HepG2 (cell line): ENCODE measurements around the gene LDHAL6B. TPM values are rescaled to one million over a fixed set of nuclear protein-coding genes. Genes with fewer than 3 reads are reported as not detected.

Experiments
- ATAC-seq: fragments of 200-7000 bp; cut with Tn5 transposase; 3 replicates; pipeline ENCODE4 v1.9.1; 2020; ENCODE audit warnings: mild to moderate bottlenecking, moderate library complexity
- BruUV-seq: library from RNA; stranded (reverse); fragments of 400-500 nt; replicated peaks from 2 replicates; lab custom pipeline; 2021; lab: Mats Ljungman, UMichigan
- CTCF ChIA-PET: fragments of 300-600 bp; formaldehyde crosslinking; extraction: SDS; loops from one replicate; lab custom pipeline; 2021; ENCODE audit warnings: low total read pairs, inconsistent platforms, low intra/inter-chr PET ratio; lab: Yijun Ruan, JAX
- POLR2A ChIA-PET: fragments of 350-600 bp; sonication (Branson Sonifier 250); formaldehyde crosslinking; loops from one replicate; lab custom pipeline; 2020; ENCODE audit warnings: antibody characterized with exemption, inconsistent platforms; lab: Yijun Ruan, JAX
- DNase-seq: peaks from one replicate; pipeline ENCODE4 v3.0.0-alpha.2; 2015; ENCODE audit warnings: low spot score
- FAIRE-seq: peaks from 3 replicates; lab custom pipeline; 2011; peaks lifted over from hg19 to GRCh38; lab: Jason Lieb, UNC
- H2AFZ ChIP-seq: one replicate; pipeline ENCODE4 v1.6.1; 2011; ENCODE audit warnings: low read length, inconsistent platforms
- H3K27ac ChIP-seq: fragments of 300-600 bp; 3 replicates; pipeline ENCODE4 v1.8.0; 2011; ENCODE audit warnings: mixed run types, mild to moderate bottlenecking, mixed read lengths, low read length, inconsistent platforms; ENCODE audit not compliant: insufficient read depth; ENCODE audit errors: extremely low read length
- H3K27me3 ChIP-seq, 2 experiments: fragments of 200-600 bp in 1 of 2; 2 replicates in 1 of 2; 3 replicates in 1 of 2; pipeline versions ENCODE4 v1.6.0 to v1.8.0; 2011; ENCODE audit warnings: low read length in 2 of 2, mild to moderate bottlenecking in 2 of 2, moderate library complexity in 2 of 2, inconsistent platforms in 1 of 2; ENCODE audit not compliant: insufficient read depth in 2 of 2, control insufficient read depth in 1 of 2
- H3K36me3 ChIP-seq, 2 experiments: fragments of 200-600 bp in 1 of 2; replicated peaks in 1 of 2; 2 replicates in 1 of 2; 3 replicates in 1 of 2; pipeline versions ENCODE4 v1.5.1 to v1.8.0; 2011; ENCODE audit warnings: low read length in 2 of 2, inconsistent platforms in 1 of 2; ENCODE audit not compliant: insufficient read depth in 2 of 2, control insufficient read depth in 1 of 2
- H3K4me1 ChIP-seq: 2 replicates; pipeline ENCODE4 v1.5.1; 2012; ENCODE audit warnings: low read length, inconsistent platforms; ENCODE audit not compliant: insufficient read depth
- H3K4me2 ChIP-seq: 2 replicates; pipeline ENCODE4 v1.6.0; 2011; ENCODE audit warnings: low read depth, low read length, inconsistent platforms
- H3K4me3 ChIP-seq, 3 experiments: fragments of 200-600 bp in 1 of 3; sonication (generic), shearing (Covaris generic) in 1 of 3; replicated peaks in 1 of 3; 2 replicates each; pipeline ENCODE4 v1.5.1; 2011 to 2016; ENCODE audit warnings: low read length in 3 of 3, inconsistent platforms in 2 of 3, low read depth in 2 of 3, mild to moderate bottlenecking in 2 of 3, control low read depth in 1 of 3, mixed read lengths in 1 of 3; ENCODE audit not compliant: insufficient read depth in 1 of 3
- H3K79me2 ChIP-seq: one replicate; pipeline ENCODE4 v1.6.1; 2011; ENCODE audit warnings: low read length, inconsistent platforms; ENCODE audit not compliant: insufficient read depth
- H3K9ac ChIP-seq: 2 replicates; pipeline ENCODE4 v1.6.0; 2011; ENCODE audit warnings: mild to moderate bottlenecking, low read depth, low read length, inconsistent platforms; ENCODE audit not compliant: insufficient read depth
- H3K9me3 ChIP-seq: 2 replicates; pipeline ENCODE4 v1.5.1; 2012; ENCODE audit warnings: mild to moderate bottlenecking, low read length
- H4K20me1 ChIP-seq: 2 replicates; pipeline ENCODE4 v1.6.0; 2011; ENCODE audit warnings: inconsistent platforms, mild to moderate bottlenecking, low read length, moderate library complexity; ENCODE audit not compliant: insufficient read depth
- AHDC1 ChIP-seq: sonication (generic); formaldehyde crosslinking; IDR thresholded peaks from 2 replicates; pipeline ENCODE4 v1.5.1; 2020; ENCODE audit warnings: mild to moderate bottlenecking, missing genetic modification reagents, borderline replicate concordance
- DMAP1 ChIP-seq: IDR thresholded peaks from 2 replicates; pipeline ENCODE4 v1.6.1; 2016
- EEA1 ChIP-seq: sonication (generic); formaldehyde crosslinking; IDR thresholded peaks from 2 replicates; pipeline ENCODE4 v1.5.1; 2020; ENCODE audit warnings: mild to moderate bottlenecking, missing genetic modification reagents, borderline replicate concordance
- GPN1 ChIP-seq: sonication (generic); formaldehyde crosslinking; IDR thresholded peaks from 2 replicates; pipeline ENCODE4 v1.5.1; 2020; ENCODE audit warnings: missing genetic modification reagents, borderline replicate concordance
- KDM2A ChIP-seq: sonication (generic); formaldehyde crosslinking; IDR thresholded peaks from 2 replicates; pipeline ENCODE4 v1.4.0; 2020; ENCODE audit warnings: low read depth, missing genetic modification reagents, borderline replicate concordance
- NFE2L2 ChIP-seq: fragments of 150-350 bp; IDR thresholded peaks from 2 replicates; pipeline ENCODE4 v1.6.1; 2014; ENCODE audit warnings: low read length
- SSRP1 ChIP-seq: IDR thresholded peaks from 2 replicates; pipeline ENCODE4 v1.6.1; 2016; ENCODE audit warnings: control low read depth
- TGIF2 ChIP-seq: IDR thresholded peaks from 2 replicates; pipeline ENCODE4 v1.6.1; 2016; ENCODE audit warnings: control low read depth, missing compliant biosample characterization
- ZFP90 ChIP-seq: sonication (generic); formaldehyde crosslinking; IDR thresholded peaks from 2 replicates; pipeline ENCODE4 v1.8.0; 2022; ENCODE audit warnings: missing genetic modification reagents, mild to moderate bottlenecking, inconsistent platforms, borderline replicate concordance
- ZNF30 ChIP-seq: sonication (generic); formaldehyde crosslinking; IDR thresholded peaks from 2 replicates; pipeline ENCODE4 v1.5.0; 2020; ENCODE audit warnings: mild to moderate bottlenecking, missing genetic modification reagents
- ZNF383 ChIP-seq: sonication (generic); formaldehyde crosslinking; IDR thresholded peaks from 2 replicates; pipeline ENCODE4 v1.4.0; 2020; ENCODE audit warnings: missing genetic modification reagents, mild to moderate bottlenecking, borderline replicate concordance
- ZNF503 ChIP-seq: sonication (generic); formaldehyde crosslinking; IDR thresholded peaks from 2 replicates; pipeline ENCODE4 v1.4.0; 2020; ENCODE audit warnings: missing genetic modification reagents
- ZNF574 ChIP-seq: sonication (generic); formaldehyde crosslinking; IDR thresholded peaks from 2 replicates; pipeline ENCODE4 v1.4.0; 2020; ENCODE audit warnings: missing genetic modification reagents
- ZNF775 ChIP-seq: sonication (generic); formaldehyde crosslinking; IDR thresholded peaks from 2 replicates; pipeline ENCODE4 v1.4.0; 2020; ENCODE audit warnings: missing genetic modification reagents, mild to moderate bottlenecking, moderate library complexity, borderline replicate concordance
- WGBS: methylation state at CpG from one replicate; pipeline ENCODE4 v1.1.6; 2017; ENCODE audit warnings: low lambda C conversion rate; 5-methylcytosine and 5-hydroxymethylcytosine counted together
- in situ Hi-C: cut with HindIII; loops from 2 replicates; pipeline ENCODE4 v1.10.0; 2017; ENCODE audit warnings: low pct_unique_long_range_greater_than_20kb; ENCODE audit not compliant: extremely low pct_ligation_motif_present
- intact Hi-C: fragments of 100-400 bp; cut with micrococcal nuclease; formaldehyde crosslinking; loops from one replicate; pipeline ENCODE4 v1.10.0; 2022; ENCODE audit not compliant: unreplicated experiment
- polyA plus RNA-seq, 8 experiments: library from polyadenylated mRNA; depleted of rRNA in 3 of 8; stranded (reverse) in 7 of 8; unstranded in 1 of 8; fragments of >200 nt; fragmentation: Illumina TruSeq in 4 of 8; extraction: Trizol in 4 of 8; gene quantifications; 2 replicates each; pipeline versions ENCODE4 v1.2.1 to v1.2.3, GENCODE V29; 2011 to 2016; ENCODE audit warnings: low read depth in 4 of 8, missing spikeins in 1 of 8, mixed read lengths in 1 of 8; ENCODE audit not compliant: insufficient read depth in 1 of 8
- total RNA-seq, 5 experiments: library from RNA; depleted of rRNA; stranded (reverse); fragments of >200 nt; fragmentation: Illumina TruSeq; extraction: Trizol; gene quantifications; 2 replicates each; pipeline ENCODE4 v1.2.3, GENCODE V29; 2016; ENCODE audit warnings: low read depth in 1 of 5

The LDHAL6B gene
- total and polyA plus RNA-seq, 2 of the 13 experiments (the other 11 are each of a cell fraction or from before 2014, with no cell fraction given): not detected

GRCh38 chr15:59180945-59181600 lies 25.6 kb upstream of the LDHAL6B start (continued):
- TF ChIP-seq ZFP90 (CRISPR knock-in tag) (no peak), SSRP1 (CRISPR knock-in tag) (no peak), ZNF383 (no peak), ZNF30 (CRISPR knock-in tag) (no peak), DMAP1 (CRISPR knock-in tag) (no peak), KDM2A (CRISPR knock-in tag) (no peak), NFE2L2 (no peak), ZNF775 (CRISPR knock-in tag) (no peak), TGIF2 (CRISPR knock-in tag) (no peak), ZNF503 (CRISPR knock-in tag) (no peak), GPN1 (CRISPR knock-in tag) (no peak)

GRCh38 chr15:59185725-59186124 lies 20.9 kb upstream of the LDHAL6B start:
- Histone ChIP-seq H3K4me2 (no peak overlapping the region), H3K27ac (no peak overlapping the region), H4K20me1 (no peaks in the 10 kb centered on the region), H3K4me3 (no peak overlapping the region), H2AFZ (no peak overlapping the region), H3K4me1 (no peaks in the 10 kb centered on the region), H3K36me3 (peaks cover 3 to 32% of the 10 kb centered on the region in 2 experiments; a peak in 3 of 5 replicates), H3K79me2 (no peaks in the 10 kb centered on the region), H3K27me3 (no peaks in the 10 kb centered on the region), H3K9me3 (peaks cover 13% of the 10 kb centered on the region), H3K9ac (no peak overlapping the region)
- WGBS: 78% methylated on average over 2 of the region's 2 CpGs
- in situ Hi-C loops: no loop called here
- DNase-seq: no peak
- BruUV-seq: no TSS peak
- CTCF ChIA-PET: no interaction called here
- intact Hi-C loops: no loop called here
- FAIRE-seq: peak; percentile 23
- POLR2A ChIA-PET: no interaction called here
- no peak for ATAC-seq
- TF ChIP-seq AHDC1 (no peak), ZNF574 (CRISPR knock-in tag) (peak; percentile 40; the same call in 1 of the 2 replicates), EEA1 (CRISPR knock-in tag) (no peak)
